Stomach (tissue), 4 donors: ENCODE measurements around the gene SGPL1.

ENCODE experiments used
- CTCF ChIP-seq, 7 experiments: fragments of 450-650 bp in 4 of 7; fragments of 200-600 bp in 3 of 7; sonication (generic) in 3 of 7; IDR thresholded peaks; one replicate each; pipeline ENCODE4 v1.5.1; 2016 to 2019; ENCODE audit warnings: antibody characterized with exemption in 7 of 7, control low read depth in 2 of 7, mild to moderate bottlenecking in 1 of 7
- EP300 ChIP-seq: sonication (generic); formaldehyde crosslinking; IDR thresholded peaks from one replicate; pipeline ENCODE4 v1.6.1; 2017; ENCODE audit warnings: antibody characterized with exemption
- POLR2A ChIP-seq, 4 donors: fragments of 450-650 bp; IDR thresholded peaks; one replicate each; pipeline ENCODE4 v1.6.1; 2016; ENCODE audit warnings: antibody characterized with exemption in 4 of 4, control low read depth in 2 of 4, mild to moderate bottlenecking in 1 of 4, moderate library complexity in 1 of 4
- POLR2AphosphoS5 ChIP-seq, 3 donors: sonication (generic); formaldehyde crosslinking; IDR thresholded peaks; one replicate each; pipeline ENCODE4 v1.6.1; 2016; ENCODE audit warnings: antibody characterized with exemption in 3 of 3

GRCh38 chr10:70836319-70836718 lies 20.6 kb downstream of the SGPL1 start:
- TF ChIP-seq CTCF (IDR thresholded peaks at IDR 0.05) = no peak
- no peak for TF ChIP-seq EP300
- no peak for TF ChIP-seq POLR2A (IDR thresholded peaks at IDR 0.05)
- no peak for TF ChIP-seq POLR2AphosphoS5 (IDR thresholded peaks at IDR 0.05)
